ENCODE results near the gene MYBPHL.
"Not testable (repeated sequence)": the region's sequence is repeated elsewhere in the genome, so short reads cannot be mapped to it uniquely, and the experiment has no call there.

Gene MYBPHL

GRCh38 chr1:109292364-109292763, 14.4 kb downstream of the MYBPHL start:
- no peaks in the 10 kb centered on the region for H3K27me3 ChIP-seq (ENCODE audit: control insufficient read depth, insufficient read depth, low read length)
- H3K9ac ChIP-seq (ENCODE audit: low read length): no peak overlapping the region
- H3K36me3 ChIP-seq (ENCODE audit: control insufficient read depth, insufficient read depth, low read length): no peaks in the 10 kb centered on the region
- H3K4me3 ChIP-seq (ENCODE audit: low read depth, low read length): no peak overlapping the region
- H3K4me1 ChIP-seq (ENCODE audit: control insufficient read depth, insufficient read depth, low read length): peaks cover 10% of the 10 kb centered on the region
- no peak overlapping the region for H3K27ac ChIP-seq (ENCODE audit: low read depth, low read length)
- H3K9me3 ChIP-seq (ENCODE audit: control insufficient read depth, insufficient read depth, low read depth, low read length): no peaks in the 10 kb centered on the region

GRCh38 chr1:109290998-109291397, 15.8 kb downstream of the MYBPHL start:
- peaks cover 10% of the 10 kb centered on the region for H3K4me1 ChIP-seq (ENCODE audit: control insufficient read depth, insufficient read depth, low read length)
- no peaks in the 10 kb centered on the region for H3K27me3 ChIP-seq (ENCODE audit: control insufficient read depth, insufficient read depth, low read length)
- no peak overlapping the region for H3K9ac ChIP-seq (ENCODE audit: low read length)
- no peaks in the 10 kb centered on the region for H3K36me3 ChIP-seq (ENCODE audit: control insufficient read depth, insufficient read depth, low read length)
- no peak overlapping the region for H3K27ac ChIP-seq (ENCODE audit: low read depth, low read length)
- H3K9me3 ChIP-seq (ENCODE audit: control insufficient read depth, insufficient read depth, low read depth, low read length): no peaks in the 10 kb centered on the region
- no peak overlapping the region for H3K4me3 ChIP-seq (ENCODE audit: low read depth, low read length)

GRCh38 chr1:109290137-109290536, 16.7 kb downstream of the MYBPHL start:
- Histone ChIP-seq H3K9ac (ENCODE audit: low read length) (no peak overlapping the region), H3K36me3 (ENCODE audit: control insufficient read depth, insufficient read depth, low read length) (no peaks in the 10 kb centered on the region), H3K4me1 (ENCODE audit: control insufficient read depth, insufficient read depth, low read length) (peaks cover 12% of the 10 kb centered on the region), H3K27me3 (ENCODE audit: control insufficient read depth, insufficient read depth, low read length) (no peaks in the 10 kb centered on the region), H3K4me3 (ENCODE audit: low read depth, low read length) (no peak overlapping the region), H3K27ac (ENCODE audit: low read depth, low read length) (no peak overlapping the region), H3K9me3 (ENCODE audit: control insufficient read depth, insufficient read depth, low read depth, low read length) (no peaks in the 10 kb centered on the region)

GRCh38 chr1:109286762-109287161, 20.0 kb downstream of the MYBPHL start:
- H3K27me3 ChIP-seq (ENCODE audit: control insufficient read depth, insufficient read depth, low read length); H3K9ac ChIP-seq (ENCODE audit: low read length); H3K27ac ChIP-seq (ENCODE audit: low read depth, low read length); H3K9me3 ChIP-seq (ENCODE audit: control insufficient read depth, insufficient read depth, low read depth, low read length); H3K4me3 ChIP-seq (ENCODE audit: low read depth, low read length); H3K36me3 ChIP-seq (ENCODE audit: control insufficient read depth, insufficient read depth, low read length): not testable (repeated sequence)
- H3K4me1 ChIP-seq (ENCODE audit: control insufficient read depth, insufficient read depth, low read length): peaks cover 24% of the 10 kb centered on the region

GRCh38 chr1:109283748-109284600, 22.8 kb downstream of the MYBPHL start:
- no peaks in the 10 kb centered on the region for H3K9me3 ChIP-seq (ENCODE audit: control insufficient read depth, insufficient read depth, low read depth, low read length)
- peaks cover 29% of the 10 kb centered on the region for H3K4me1 ChIP-seq (ENCODE audit: control insufficient read depth, insufficient read depth, low read length)
- H3K27ac ChIP-seq (ENCODE audit: low read depth, low read length): peak overlapping the region; percentile 83
- H3K4me3 ChIP-seq (ENCODE audit: low read depth, low read length): peak overlapping the region; percentile 90
- H3K27me3 ChIP-seq (ENCODE audit: control insufficient read depth, insufficient read depth, low read length): no peaks in the 10 kb centered on the region
- peak overlapping the region; percentile 85 for H3K9ac ChIP-seq (ENCODE audit: low read length)
- H3K36me3 ChIP-seq (ENCODE audit: control insufficient read depth, insufficient read depth, low read length): peaks cover 22% of the 10 kb centered on the region

GRCh38 chr1:109282952-109283747, 23.7 kb downstream of the MYBPHL start, which contains the start of gene PSRC1:
TSS of gene PSRC1 (minus strand) at chr1:109283145.
- peaks cover 29% of the 10 kb centered on the region for H3K4me1 ChIP-seq (ENCODE audit: control insufficient read depth, insufficient read depth, low read length)
- peak within 1 kb of the TSS; percentile 83 for H3K27ac ChIP-seq (ENCODE audit: low read depth, low read length)
- H3K27me3 ChIP-seq (ENCODE audit: control insufficient read depth, insufficient read depth, low read length): no peaks in the 10 kb centered on the region
- H3K9ac ChIP-seq (ENCODE audit: low read length): peak within 1 kb of the TSS; percentile 86
- peak within 1 kb of the TSS; percentile 90 for H3K4me3 ChIP-seq (ENCODE audit: low read depth, low read length)
- H3K9me3 ChIP-seq (ENCODE audit: control insufficient read depth, insufficient read depth, low read depth, low read length): no peaks in the 10 kb centered on the region
- peaks cover 30% of the 10 kb centered on the region for H3K36me3 ChIP-seq (ENCODE audit: control insufficient read depth, insufficient read depth, low read length)

- Histone ChIP-seq H3K4me3 (ENCODE audit: low read depth, low read length) (peak overlapping the region; percentile 90), H3K9ac (ENCODE audit: low read length) (peak overlapping the region; percentile 86), H3K27ac (ENCODE audit: low read depth, low read length) (no peak overlapping the region)
Observed at GRCh38 chr1:109282497-109282951, 24.3 kb downstream of the MYBPHL start.

GRCh38 chr1:109281680-109282496, 24.9 kb downstream of the MYBPHL start:
- H3K27me3 ChIP-seq (ENCODE audit: control insufficient read depth, insufficient read depth, low read length): no peaks in the 10 kb centered on the region
- H3K27ac ChIP-seq (ENCODE audit: low read depth, low read length): no peak overlapping the region
- H3K4me3 ChIP-seq (ENCODE audit: low read depth, low read length): peak overlapping the region; percentile 90
- peaks cover 33% of the 10 kb centered on the region for H3K36me3 ChIP-seq (ENCODE audit: control insufficient read depth, insufficient read depth, low read length)
- peaks cover 32% of the 10 kb centered on the region for H3K4me1 ChIP-seq (ENCODE audit: control insufficient read depth, insufficient read depth, low read length)
- H3K9ac ChIP-seq (ENCODE audit: low read length): peak overlapping the region; percentile 86
- H3K9me3 ChIP-seq (ENCODE audit: control insufficient read depth, insufficient read depth, low read depth, low read length): no peaks in the 10 kb centered on the region

More at GRCh38 chr1:109282497-109282951, 24.3 kb downstream of the MYBPHL start:
- Histone ChIP-seq H3K9me3 (ENCODE audit: control insufficient read depth, insufficient read depth, low read depth, low read length) (no peaks in the 10 kb centered on the region), H3K27me3 (ENCODE audit: control insufficient read depth, insufficient read depth, low read length) (no peaks in the 10 kb centered on the region), H3K4me1 (ENCODE audit: control insufficient read depth, insufficient read depth, low read length) (peaks cover 29% of the 10 kb centered on the region), H3K36me3 (ENCODE audit: control insufficient read depth, insufficient read depth, low read length) (peaks cover 33% of the 10 kb centered on the region)

- Histone ChIP-seq H3K27ac (ENCODE audit: low read depth, low read length) (no peak overlapping the region), H3K4me3 (ENCODE audit: low read depth, low read length) (no peak overlapping the region), H3K4me1 (ENCODE audit: control insufficient read depth, insufficient read depth, low read length) (peaks cover 34% of the 10 kb centered on the region), H3K27me3 (ENCODE audit: control insufficient read depth, insufficient read depth, low read length) (no peaks in the 10 kb centered on the region), H3K9me3 (ENCODE audit: control insufficient read depth, insufficient read depth, low read depth, low read length) (no peaks in the 10 kb centered on the region), H3K9ac (ENCODE audit: low read length) (no peak overlapping the region), H3K36me3 (ENCODE audit: control insufficient read depth, insufficient read depth, low read length) (peaks cover 33% of the 10 kb centered on the region)
Observed at GRCh38 chr1:109280862-109281261, 25.9 kb downstream of the MYBPHL start.

GRCh38 chr1:109279615-109280278, 27.1 kb downstream of the MYBPHL start:
- H3K27me3 ChIP-seq (ENCODE audit: control insufficient read depth, insufficient read depth, low read length): no peaks in the 10 kb centered on the region
- H3K27ac ChIP-seq (ENCODE audit: low read depth, low read length): no peak overlapping the region
- H3K4me3 ChIP-seq (ENCODE audit: low read depth, low read length): no peak overlapping the region
- H3K36me3 ChIP-seq (ENCODE audit: control insufficient read depth, insufficient read depth, low read length): peaks cover 33% of the 10 kb centered on the region
- peaks cover 38% of the 10 kb centered on the region for H3K4me1 ChIP-seq (ENCODE audit: control insufficient read depth, insufficient read depth, low read length)
- no peaks in the 10 kb centered on the region for H3K9me3 ChIP-seq (ENCODE audit: control insufficient read depth, insufficient read depth, low read depth, low read length)
- H3K9ac ChIP-seq (ENCODE audit: low read length): no peak overlapping the region
